Uterus (tissue), 2 donors: ENCODE results near the gene KDM6A.

Source experiments
- CTCF ChIP-seq, 4 experiments: fragments of 200-600 bp in 2 of 4; fragments of 450-650 bp in 2 of 4; sonication (generic) in 2 of 4; IDR thresholded peaks; one replicate each; pipeline ENCODE4 v1.5.1; 2016 to 2019; ENCODE audit warnings: antibody characterized with exemption in 4 of 4, mild to moderate bottlenecking in 2 of 4, moderate library complexity in 1 of 4
- POLR2A ChIP-seq, 2 donors: fragments of 450-650 bp; IDR thresholded peaks; one replicate each; pipeline ENCODE4 v1.6.1; 2016; ENCODE audit warnings: antibody characterized with exemption in 2 of 2, mild to moderate bottlenecking in 1 of 2, moderate library complexity in 1 of 2

GRCh38 chrX:45157647-45158046 is 284.7 kb downstream of the KDM6A start:
- TF ChIP-seq CTCF (IDR thresholded peaks at IDR 0.05) (no peak), POLR2A (IDR thresholded peaks at IDR 0.05) (no peak)
